GM19043 (cell line): ENCODE results near the gene MT1H.
"Not testable (repeated sequence)": the region's sequence is repeated elsewhere in the genome, so short reads cannot be mapped to it uniquely, and the experiment has no call there.

Experiments
- ATAC-seq: cut with Tn5 transposase; IDR thresholded peaks from one replicate; pipeline ENCODE4 v1.9.1; 2021; ENCODE audit warnings: low read depth; ENCODE audit not compliant: unreplicated experiment

The MT1H gene

GRCh38 chr16:56662357-56663354 lies 7.0 kb upstream of the MT1H start:
- ATAC-seq: no peak

GRCh38 chr16:56664506-56664905 lies 5.1 kb upstream of the MT1H start:
- no peak for ATAC-seq

- not testable (repeated sequence) for ATAC-seq
These were observed 4.0 kb upstream of the MT1H start for GRCh38 chr16:56665286-56666261.

GRCh38 chr16:56667581-56668571 lies 1.7 kb upstream of the MT1H start, which contains the start of gene MT1G:
TSS of gene MT1G (minus strand) at chr16:56668065. CDS start at chr16:56667993, 72 bp downstream.
- no peak for ATAC-seq

GRCh38 chr16:56669840-56670619 lies 416 bp downstream of the MT1H start:
- no peak for ATAC-seq

GRCh38 chr16:56670620-56670934 lies 963 bp downstream of the MT1H start:
- no peak for ATAC-seq

GRCh38 chr16:56671691-56672090 lies 2.1 kb downstream of the MT1H start:
- ATAC-seq: not testable (repeated sequence)

GRCh38 chr16:56672171-56672570 lies 2.6 kb downstream of the MT1H start:
- ATAC-seq: not testable (repeated sequence)

- ATAC-seq: no peak
These were observed 3.3 kb downstream of the MT1H start for GRCh38 chr16:56672761-56673536.

- no peak for ATAC-seq
These were observed 4.3 kb downstream of the MT1H start for GRCh38 chr16:56673921-56674320.

GRCh38 chr16:56674570-56674969 lies 5.0 kb downstream of the MT1H start:
- ATAC-seq: not testable (repeated sequence)

- no peak for ATAC-seq
These were observed 6.1 kb downstream of the MT1H start for GRCh38 chr16:56675685-56676210.

GRCh38 chr16:56677474-56677873 lies 7.9 kb downstream of the MT1H start:
- no peak for ATAC-seq

GRCh38 chr16:56679078-56679730 lies 9.6 kb downstream of the MT1H start:
- ATAC-seq: no peak

- no peak for ATAC-seq
These were observed 10.2 kb downstream of the MT1H start for GRCh38 chr16:56679818-56680217.

- ATAC-seq: peak; percentile 97
These were observed 12.5 kb downstream of the MT1H start, which contains the start of gene MT1X for GRCh38 chr16:56681939-56682702. TSS of gene MT1X (plus strand) at chr16:56682470. CDS start at chr16:56682541, 71 bp downstream.
